Heart left ventricle (tissue), 13 donors: ENCODE data around the gene WDR18.

Experiments used
- POLR2A ChIP-seq, 2 donors: fragments of 450-650 bp; IDR thresholded peaks; one replicate each; pipeline ENCODE4 v1.6.1; 2017; ENCODE audit warnings: antibody characterized with exemption in 2 of 2, mild to moderate bottlenecking in 2 of 2, moderate library complexity in 2 of 2
- TF ChIP-seq, protein P1 (sequence below), 12 donors: fragments of 200-600 bp; sonication (generic) in 4 of 12; IDR thresholded peaks; one replicate each; pipeline versions ENCODE4 v1.5.0 to v1.8.0; 2018 to 2022; ENCODE audit warnings: antibody characterized with exemption in 12 of 12, mild to moderate bottlenecking in 5 of 12
- donor health status: ischemic (EF 13 %, LVEDD 7.1; RV severe dilation, severe dysfunction).
- donor health status: DM: no; HTN: yes; CAD: no.
- donor health status: DM: no; HTN: no; CAD: no.
- donor health status: ischemic (EF 25% LVEDD 6.9; RV normal size, moderate dysfunction).
- donor health status: ischemic (EF 25% LVEDD 5.7; RV mildly dilated, moderate dysfunction).
- donor health status: ischemic (EF 35%, LVEDD 5.7; RV mildly dilated, moderate dysfunction).
- donor health status: nonischemic (EF 11% LVEDD 7.7; RV severe dilation, severe dysfunction).
- donor health status: DM: yes; HTN: yes; CAD: no.
- donor health status: PGD.
- donor health status: ischemic (EF 29% LVEDD 5.4; RV normal size, mild dysfunction).
- donor health status: nonischemic (EF 23%, LVEDD 6.1; RV moderate dilation, normal function).

GRCh38 chr19:988510-988909 is 4.4 kb downstream of the WDR18 start:
- no peak for TF ChIP-seq POLR2A (IDR thresholded peaks at IDR 0.05)
- TF ChIP-seq, protein P1, sequence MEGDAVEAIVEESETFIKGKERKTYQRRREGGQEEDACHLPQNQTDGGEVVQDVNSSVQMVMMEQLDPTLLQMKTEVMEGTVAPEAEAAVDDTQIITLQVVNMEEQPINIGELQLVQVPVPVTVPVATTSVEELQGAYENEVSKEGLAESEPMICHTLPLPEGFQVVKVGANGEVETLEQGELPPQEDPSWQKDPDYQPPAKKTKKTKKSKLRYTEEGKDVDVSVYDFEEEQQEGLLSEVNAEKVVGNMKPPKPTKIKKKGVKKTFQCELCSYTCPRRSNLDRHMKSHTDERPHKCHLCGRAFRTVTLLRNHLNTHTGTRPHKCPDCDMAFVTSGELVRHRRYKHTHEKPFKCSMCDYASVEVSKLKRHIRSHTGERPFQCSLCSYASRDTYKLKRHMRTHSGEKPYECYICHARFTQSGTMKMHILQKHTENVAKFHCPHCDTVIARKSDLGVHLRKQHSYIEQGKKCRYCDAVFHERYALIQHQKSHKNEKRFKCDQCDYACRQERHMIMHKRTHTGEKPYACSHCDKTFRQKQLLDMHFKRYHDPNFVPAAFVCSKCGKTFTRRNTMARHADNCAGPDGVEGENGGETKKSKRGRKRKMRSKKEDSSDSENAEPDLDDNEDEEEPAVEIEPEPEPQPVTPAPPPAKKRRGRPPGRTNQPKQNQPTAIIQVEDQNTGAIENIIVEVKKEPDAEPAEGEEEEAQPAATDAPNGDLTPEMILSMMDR (IDR thresholded peaks at IDR 0.05): no peak
